Measurements from ENCODE around the gene MEPE.
"Not testable (repeated sequence)": the region's sequence is repeated elsewhere in the genome, so short reads cannot be mapped to it uniquely, and the experiment has no call there.

Gene MEPE

DNA sequence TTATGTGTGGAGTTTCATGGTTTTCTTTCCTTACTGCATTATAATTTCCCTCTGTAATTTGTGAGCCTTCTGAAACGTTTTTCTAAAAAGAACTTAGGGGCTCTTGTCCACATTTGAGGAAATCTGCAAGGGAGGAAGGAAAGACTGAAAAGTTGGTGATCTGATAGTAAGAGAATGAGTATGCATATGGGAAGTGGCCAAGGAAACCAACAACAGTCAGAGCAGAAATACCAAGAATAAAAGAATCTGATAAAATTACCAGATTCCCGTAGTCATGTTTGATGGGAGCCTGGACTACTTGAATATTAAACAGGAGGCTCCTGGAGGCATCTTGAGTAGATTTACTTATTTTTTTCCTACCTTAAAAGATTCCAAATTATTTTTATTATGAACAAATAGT is 50.1 kb downstream of the MEPE start:
- DNase-seq (ENCODE audit: low read depth): no peak

GRCh38 chr4:87884976-87885549 is 52.3 kb downstream of the MEPE start:
- DNase-seq (ENCODE audit: low read depth): no peak

DNA sequence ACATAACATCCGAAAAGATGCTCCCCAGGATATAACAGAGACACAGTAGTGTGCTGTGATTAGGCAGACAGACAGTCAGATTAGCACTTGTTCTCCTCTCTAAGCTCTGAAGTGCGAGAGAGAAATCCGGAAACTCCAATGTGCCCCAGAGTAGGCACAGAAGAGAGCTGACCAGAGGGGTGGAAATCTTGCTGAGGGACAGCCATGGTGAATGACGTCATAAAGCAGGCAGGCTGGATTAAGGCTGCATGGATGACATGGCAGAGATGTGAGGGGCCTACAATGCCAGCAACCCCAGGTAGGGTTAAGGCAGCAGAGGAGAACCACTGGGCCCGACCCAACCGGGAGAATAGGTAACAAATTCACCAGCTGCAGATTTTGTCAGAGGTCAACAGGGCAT is 53.3 kb downstream of the MEPE start:
- DNase-seq (ENCODE audit: low read depth): no peak

GRCh38 chr4:87890753-87891152 is 58.0 kb downstream of the MEPE start:
- not testable (repeated sequence) for DNase-seq (ENCODE audit: low read depth)

- DNase-seq (ENCODE audit: low read depth): no peak
These were observed 63.3 kb downstream of the MEPE start for GRCh38 chr4:87895964-87896621.

Data from stimulated activated CD8-positive, alpha-beta memory T cell treated with anti-CD3 and anti-CD28 coated beads, Interleukin-7, amount 100 ng/mL, for 24 hours (primary cell).